Tibial nerve (tissue), 4 donors: ENCODE measurements around the gene SEMA5A. TPM values are rescaled to one million over a fixed set of nuclear protein-coding genes. Genes with fewer than 3 reads are reported as not detected.

Experiments
- DNase-seq, 2 donors: peaks; one replicate each; pipeline ENCODE4 v3.0.0-alpha.2; 2019; ENCODE audit warnings: low spot score in 2 of 2
- H3K27ac ChIP-seq, 4 donors: fragments of 200-600 bp; sonication (generic) in 3 of 4; one replicate each; pipeline ENCODE4 v1.5.1; 2017 to 2019; ENCODE audit warnings: mild to moderate bottlenecking in 1 of 4
- H3K27me3 ChIP-seq, 2 donors: fragments of 200-600 bp; sonication (generic) in 1 of 2; one replicate each; pipeline versions ENCODE4 v1.5.1 to v1.6.0; 2017 to 2019
- H3K36me3 ChIP-seq, 3 donors: fragments of 200-600 bp; sonication (generic); one replicate each; pipeline ENCODE4 v1.5.1; 2018 to 2019
- H3K4me1 ChIP-seq, 4 donors: fragments of 200-600 bp; sonication (generic) in 3 of 4; one replicate each; pipeline ENCODE4 v1.5.1; 2017 to 2019
- H3K4me3 ChIP-seq, 4 donors: fragments of 200-600 bp; sonication (generic) in 3 of 4; one replicate each; pipeline ENCODE4 v1.5.1; 2017 to 2019; ENCODE audit warnings: mild to moderate bottlenecking in 1 of 4, moderate library complexity in 1 of 4
- H3K9me3 ChIP-seq, 4 donors: fragments of 200-600 bp; sonication (generic) in 3 of 4; one replicate each; pipeline ENCODE4 v1.5.1; 2017 to 2019
- CTCF ChIP-seq, 5 experiments: fragments of 200-600 bp in 3 of 5; fragments of 450-650 bp in 2 of 5; sonication (generic) in 3 of 5; IDR thresholded peaks; one replicate each; pipeline ENCODE4 v1.5.1; 2016 to 2019; ENCODE audit warnings: antibody characterized with exemption in 5 of 5, mild to moderate bottlenecking in 3 of 5, moderate library complexity in 2 of 5
- EP300 ChIP-seq, 2 donors: sonication (generic); formaldehyde crosslinking; IDR thresholded peaks; one replicate each; pipeline ENCODE4 v1.6.1; 2017; ENCODE audit warnings: antibody characterized with exemption in 2 of 2, mild to moderate bottlenecking in 1 of 2
- POLR2A ChIP-seq, 2 donors: fragments of 450-650 bp; IDR thresholded peaks; one replicate each; pipeline ENCODE4 v1.6.1; 2017; ENCODE audit warnings: antibody characterized with exemption in 2 of 2, mild to moderate bottlenecking in 2 of 2, moderate library complexity in 2 of 2
- WGBS, 2 donors: methylation state at CpG; one replicate each; pipeline ENCODE4 v1.1.5; 2018; 5-methylcytosine and 5-hydroxymethylcytosine counted together
- total RNA-seq, 4 donors: library from RNA; depleted of rRNA; stranded (reverse); fragments of >200 nt; gene quantifications; one replicate each; pipeline ENCODE4 v1.1.0, GENCODE V29; 2016

The SEMA5A gene
- total RNA-seq = 10 to 100 TPM; 36.3 to 58.4 (median 52.6) TPM

- 1 to 3% methylated on average over 20 to 27 of the region's 84 CpGs for WGBS, 2 donors
- peaks cover 0 to 23% (median 0%) of the 10 kb centered on the region in 3 donors for H3K36me3 ChIP-seq
- H3K27ac ChIP-seq = peak within 1 kb of the TSS; percentile 87 to 98 (median 90)
- no peaks in the 10 kb centered on the region for H3K27me3 ChIP-seq
- DNase-seq = peak; percentile 36 to 59
- H3K9me3 ChIP-seq = no peaks in the 10 kb centered on the region
- TF ChIP-seq EP300 (IDR thresholded peaks at IDR 0.05) (peak in 1 of 2 donors; percentile 38), CTCF (IDR thresholded peaks at IDR 0.05) (no peak), POLR2A (IDR thresholded peaks at IDR 0.05) (peak; percentile 32 to 47)
- peak within 1 kb of the TSS; percentile 55 to 88 (median 72) for H3K4me3 ChIP-seq
- H3K4me1 ChIP-seq = peaks cover 0 to 45% (median under 1%) of the 10 kb centered on the region in 4 donors
Observed at GRCh38 chr5:9545992-9546851, at the start of gene SEMA5A. Gene SEMA5A (minus strand): TSS chr5:9546075. CDS start chr5:9379946, 166,129 bp downstream.

GRCh38 chr5:9594913-9595312, 49.0 kb upstream of the SEMA5A start:
- no peaks in the 10 kb centered on the region for H3K4me1 ChIP-seq
- DNase-seq = no peak
- TF ChIP-seq CTCF (IDR thresholded peaks at IDR 0.05) (no peak), EP300 (IDR thresholded peaks at IDR 0.05) (no peak), POLR2A (IDR thresholded peaks at IDR 0.05) (no peak)
- H3K36me3 ChIP-seq = no peaks in the 10 kb centered on the region
- H3K4me3 ChIP-seq = no peak overlapping the region
- no peak overlapping the region for H3K27ac ChIP-seq
- H3K9me3 ChIP-seq = no peaks in the 10 kb centered on the region
- no peaks in the 10 kb centered on the region for H3K27me3 ChIP-seq

GRCh38 chr5:9589049-9589835, 43.4 kb upstream of the SEMA5A start:
- H3K27me3 ChIP-seq = no peaks in the 10 kb centered on the region
- no peak overlapping the region for H3K4me3 ChIP-seq
- 74 to 79% methylated on average over 7 of the region's 7 CpGs for WGBS, 2 donors
- DNase-seq = no peak
- no peak overlapping the region for H3K27ac ChIP-seq
- no peaks in the 10 kb centered on the region for H3K4me1 ChIP-seq
- H3K9me3 ChIP-seq = no peaks in the 10 kb centered on the region
- no peaks in the 10 kb centered on the region for H3K36me3 ChIP-seq
- TF ChIP-seq CTCF (IDR thresholded peaks at IDR 0.05) (no peak), POLR2A (IDR thresholded peaks at IDR 0.05) (no peak), EP300 (IDR thresholded peaks at IDR 0.05) (no peak)

GRCh38 chr5:9588254-9588653, 42.4 kb upstream of the SEMA5A start:
- H3K9me3 ChIP-seq = no peaks in the 10 kb centered on the region
- DNase-seq = no peak
- no peak overlapping the region for H3K27ac ChIP-seq
- no peaks in the 10 kb centered on the region for H3K36me3 ChIP-seq
- H3K4me1 ChIP-seq = no peaks in the 10 kb centered on the region
- TF ChIP-seq POLR2A (IDR thresholded peaks at IDR 0.05) (no peak), EP300 (IDR thresholded peaks at IDR 0.05) (no peak), CTCF (IDR thresholded peaks at IDR 0.05) (no peak)
- H3K4me3 ChIP-seq = no peak overlapping the region
- WGBS, 2 donors = 68 to 80% methylated on average over 6 of the region's 6 CpGs
- H3K27me3 ChIP-seq = no peaks in the 10 kb centered on the region

GRCh38 chr5:9587135-9587534, 41.3 kb upstream of the SEMA5A start:
- TF ChIP-seq CTCF (IDR thresholded peaks at IDR 0.05) (no peak), POLR2A (IDR thresholded peaks at IDR 0.05) (no peak), EP300 (IDR thresholded peaks at IDR 0.05) (no peak)
- no peaks in the 10 kb centered on the region for H3K27me3 ChIP-seq
- H3K4me3 ChIP-seq = no peak overlapping the region
- H3K36me3 ChIP-seq = no peaks in the 10 kb centered on the region
- no peak overlapping the region for H3K27ac ChIP-seq
- peaks cover 0 to 6% (median 0%) of the 10 kb centered on the region in 4 donors for H3K9me3 ChIP-seq
- no peaks in the 10 kb centered on the region for H3K4me1 ChIP-seq
- DNase-seq = no peak
